Breast epithelium (tissue), 4 donors: ENCODE measurements around the gene MTFR2. TPM values are rescaled to one million over a fixed set of nuclear protein-coding genes. Genes with fewer than 3 reads are reported as not detected.

Experiments
- DNase-seq, 2 donors: peaks; one replicate each; pipeline ENCODE4 v3.0.0-alpha.2; 2019; ENCODE audit warnings: low spot score in 2 of 2
- H3K27ac ChIP-seq, 2 donors: fragments of 200-600 bp; sonication (generic) in 1 of 2; one replicate each; pipeline ENCODE4 v1.5.1; 2016 to 2019; ENCODE audit warnings: mild to moderate bottlenecking in 1 of 2
- H3K27me3 ChIP-seq, 2 donors: fragments of 200-600 bp; sonication (generic) in 1 of 2; one replicate each; pipeline versions ENCODE4 v1.5.1 to v1.6.0; 2017 to 2019; ENCODE audit warnings: control low read depth in 1 of 2, mild to moderate bottlenecking in 1 of 2
- H3K36me3 ChIP-seq: fragments of 200-600 bp; one replicate; pipeline ENCODE4 v1.5.1; 2019
- H3K4me1 ChIP-seq, 2 donors: fragments of 200-600 bp; sonication (generic); one replicate each; pipeline ENCODE4 v1.5.1; 2016 to 2019; ENCODE audit warnings: control low read depth in 1 of 2
- H3K4me3 ChIP-seq, 3 donors: fragments of 200-600 bp; sonication (generic); 1 replicate in 2 of 3; 2 replicates in 1 of 3; pipeline ENCODE4 v1.5.1; 2016 to 2019; ENCODE audit warnings: mild to moderate bottlenecking in 3 of 3, moderate library complexity in 2 of 3
- H3K9me3 ChIP-seq, 2 donors: fragments of 200-600 bp; sonication (generic) in 1 of 2; one replicate each; pipeline ENCODE4 v1.5.1; 2016 to 2019; ENCODE audit warnings: control low read depth in 1 of 2
- POLR2A ChIP-seq: fragments of 450-650 bp; IDR thresholded peaks from one replicate; pipeline ENCODE4 v1.6.1; 2016; ENCODE audit warnings: antibody characterized with exemption, mild to moderate bottlenecking, moderate library complexity
- POLR2AphosphoS5 ChIP-seq, 3 donors: sonication (generic); formaldehyde crosslinking; IDR thresholded peaks; one replicate each; pipeline ENCODE4 v1.6.1; 2017; ENCODE audit warnings: antibody characterized with exemption in 3 of 3
- intact Hi-C: fragments of 100-400 bp; cut with DNase I; formaldehyde crosslinking; loops from one replicate; pipeline ENCODE4 v1.15.1; 2023; ENCODE audit warnings: low total_unique reads
- total RNA-seq, 3 donors: library from RNA; depleted of rRNA; stranded (reverse); fragments of >200 nt; gene quantifications; one replicate each; pipeline ENCODE4 v1.1.0, GENCODE V29; 2016
- TF ChIP-seq, protein P1 (sequence below), 3 donors: fragments of 450-650 bp; IDR thresholded peaks; one replicate each; pipeline ENCODE4 v1.5.1; 2016 to 2017; ENCODE audit warnings: antibody characterized with exemption in 3 of 3, mild to moderate bottlenecking in 3 of 3, moderate library complexity in 3 of 3

MTFR2 gene
- total RNA-seq, 3 donors from 2014 or later = 0.66 to 2.7 (median 0.73) TPM

DNA sequence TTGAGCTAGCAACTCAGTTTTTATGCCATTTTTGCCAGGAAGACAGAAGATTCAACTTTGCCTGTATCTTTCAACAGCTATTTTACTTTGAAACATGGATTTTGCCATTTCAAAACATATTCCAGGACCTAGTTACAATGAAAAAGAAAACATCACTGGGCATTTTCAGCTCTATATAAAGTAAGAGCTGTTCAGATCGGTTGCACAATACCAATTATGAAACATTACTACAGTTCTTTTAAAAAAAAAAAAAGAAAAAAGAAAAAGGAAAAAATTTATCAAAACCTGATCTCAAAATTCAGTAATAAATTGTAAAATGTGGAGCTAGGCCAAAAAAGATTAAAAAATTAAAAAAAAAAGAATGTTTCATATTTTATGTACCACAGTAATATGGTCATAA is 24.0 kb upstream of the MTFR2 start:
- no peak overlapping the region for H3K4me3 ChIP-seq
- TF ChIP-seq POLR2A (no peak), POLR2AphosphoS5 (IDR thresholded peaks at IDR 0.05) (no peak)
- TF ChIP-seq, protein P1, sequence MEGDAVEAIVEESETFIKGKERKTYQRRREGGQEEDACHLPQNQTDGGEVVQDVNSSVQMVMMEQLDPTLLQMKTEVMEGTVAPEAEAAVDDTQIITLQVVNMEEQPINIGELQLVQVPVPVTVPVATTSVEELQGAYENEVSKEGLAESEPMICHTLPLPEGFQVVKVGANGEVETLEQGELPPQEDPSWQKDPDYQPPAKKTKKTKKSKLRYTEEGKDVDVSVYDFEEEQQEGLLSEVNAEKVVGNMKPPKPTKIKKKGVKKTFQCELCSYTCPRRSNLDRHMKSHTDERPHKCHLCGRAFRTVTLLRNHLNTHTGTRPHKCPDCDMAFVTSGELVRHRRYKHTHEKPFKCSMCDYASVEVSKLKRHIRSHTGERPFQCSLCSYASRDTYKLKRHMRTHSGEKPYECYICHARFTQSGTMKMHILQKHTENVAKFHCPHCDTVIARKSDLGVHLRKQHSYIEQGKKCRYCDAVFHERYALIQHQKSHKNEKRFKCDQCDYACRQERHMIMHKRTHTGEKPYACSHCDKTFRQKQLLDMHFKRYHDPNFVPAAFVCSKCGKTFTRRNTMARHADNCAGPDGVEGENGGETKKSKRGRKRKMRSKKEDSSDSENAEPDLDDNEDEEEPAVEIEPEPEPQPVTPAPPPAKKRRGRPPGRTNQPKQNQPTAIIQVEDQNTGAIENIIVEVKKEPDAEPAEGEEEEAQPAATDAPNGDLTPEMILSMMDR (IDR thresholded peaks at IDR 0.05) = no peak
- H3K27ac ChIP-seq = no peak overlapping the region
- H3K9me3 ChIP-seq = no peaks in the 10 kb centered on the region
- intact Hi-C loops = no loop called here
- no peak for DNase-seq
- H3K27me3 ChIP-seq = no peaks in the 10 kb centered on the region
- H3K36me3 ChIP-seq = peaks cover 8% of the 10 kb centered on the region
- no peaks in the 10 kb centered on the region for H3K4me1 ChIP-seq

DNA sequence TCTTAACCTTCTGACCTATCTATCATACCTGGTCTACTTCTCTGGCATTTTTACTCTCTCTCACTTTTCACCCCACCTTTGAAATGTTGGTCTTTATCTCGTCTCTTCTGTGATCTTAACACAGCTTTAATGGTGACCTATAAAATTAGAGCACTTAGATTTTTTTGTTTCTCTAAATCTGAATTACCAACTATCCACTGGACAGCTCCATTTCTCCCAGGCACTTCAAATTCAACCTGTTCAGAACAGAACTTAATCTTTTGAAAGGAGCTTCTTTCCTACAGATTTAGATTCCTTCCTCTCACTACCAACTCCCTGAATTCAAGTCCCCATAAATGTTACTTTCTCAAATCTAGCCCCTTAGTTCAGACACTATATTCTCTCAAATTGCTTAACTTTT is 15.0 kb upstream of the MTFR2 start:
- Histone ChIP-seq H3K27ac (no peak overlapping the region), H3K4me3 (no peak overlapping the region), H3K4me1 (no peaks in the 10 kb centered on the region), H3K36me3 (peaks cover 4% of the 10 kb centered on the region), H3K27me3 (no peaks in the 10 kb centered on the region), H3K9me3 (no peaks in the 10 kb centered on the region)
- no peak for DNase-seq
- no peak for TF ChIP-seq POLR2A
- TF ChIP-seq, protein P1 (IDR thresholded peaks at IDR 0.05) = no peak
- TF ChIP-seq POLR2AphosphoS5 (IDR thresholded peaks at IDR 0.05) = no peak
- intact Hi-C loops = no loop called here

DNA sequence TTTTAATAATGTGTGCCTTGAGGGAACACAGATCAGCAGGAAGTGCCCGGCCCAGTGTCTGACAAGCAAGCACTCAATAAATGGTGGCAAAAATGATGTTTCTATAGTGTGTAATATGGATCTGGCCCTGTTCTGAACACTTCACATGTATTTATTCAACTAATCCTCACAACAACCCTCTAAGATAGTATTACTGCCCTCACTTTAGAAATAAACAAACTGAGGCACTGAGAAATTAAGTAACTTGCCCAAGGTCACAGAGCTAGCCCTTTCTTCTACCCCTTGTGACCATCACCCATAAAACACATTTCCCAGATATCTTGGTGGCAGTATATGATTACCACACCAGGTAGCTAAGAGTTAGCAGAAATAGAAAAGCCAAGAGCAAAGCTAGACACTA is 12.8 kb upstream of the MTFR2 start:
- Histone ChIP-seq H3K4me1 (no peaks in the 10 kb centered on the region), H3K36me3 (peaks cover 4% of the 10 kb centered on the region), H3K27me3 (no peaks in the 10 kb centered on the region), H3K4me3 (no peak overlapping the region), H3K9me3 (no peaks in the 10 kb centered on the region), H3K27ac (no peak overlapping the region)
- no peak for TF ChIP-seq POLR2AphosphoS5 (IDR thresholded peaks at IDR 0.05)
- TF ChIP-seq, protein P1 (IDR thresholded peaks at IDR 0.05) = no peak
- TF ChIP-seq POLR2A = no peak
- intact Hi-C loops = no loop called here
- no peak for DNase-seq

DNA sequence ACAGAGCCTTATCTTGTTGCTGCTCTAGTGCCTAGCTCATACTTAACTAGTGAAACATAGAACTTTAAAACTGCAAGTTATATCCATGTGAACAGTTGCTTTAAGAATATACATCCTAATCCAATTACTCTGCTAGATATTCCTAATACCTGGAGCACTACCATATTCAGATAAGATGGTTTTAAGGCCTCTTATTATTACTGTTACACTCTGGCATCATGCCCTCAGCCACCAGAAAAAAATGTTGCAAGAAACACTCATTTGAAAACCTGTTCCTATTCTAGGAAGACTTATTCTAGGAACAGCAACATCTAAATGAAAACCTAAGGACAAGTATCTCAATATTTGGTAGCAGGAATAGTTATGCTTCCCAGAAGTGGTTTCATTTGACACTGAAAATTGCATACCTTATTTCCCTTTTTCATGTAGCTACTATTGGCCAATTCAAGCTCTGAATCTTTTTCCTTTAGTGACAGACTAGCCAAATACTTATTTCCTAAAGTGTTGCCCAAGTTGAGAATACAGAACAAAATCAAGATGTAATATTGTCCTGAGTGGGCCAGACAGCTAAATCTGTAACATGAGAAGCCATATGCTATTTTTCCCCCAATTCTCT is 4.8 kb upstream of the MTFR2 start:
- Histone ChIP-seq H3K27ac (no peak overlapping the region), H3K36me3 (no peaks in the 10 kb centered on the region), H3K4me3 (no peak overlapping the region), H3K9me3 (no peaks in the 10 kb centered on the region), H3K4me1 (no peaks in the 10 kb centered on the region), H3K27me3 (no peaks in the 10 kb centered on the region)
- DNase-seq = no peak
- intact Hi-C loops = no loop called here
- TF ChIP-seq, protein P1 (IDR thresholded peaks at IDR 0.05) = no peak
- TF ChIP-seq POLR2A = no peak
- TF ChIP-seq POLR2AphosphoS5 (IDR thresholded peaks at IDR 0.05) = no peak

DNA sequence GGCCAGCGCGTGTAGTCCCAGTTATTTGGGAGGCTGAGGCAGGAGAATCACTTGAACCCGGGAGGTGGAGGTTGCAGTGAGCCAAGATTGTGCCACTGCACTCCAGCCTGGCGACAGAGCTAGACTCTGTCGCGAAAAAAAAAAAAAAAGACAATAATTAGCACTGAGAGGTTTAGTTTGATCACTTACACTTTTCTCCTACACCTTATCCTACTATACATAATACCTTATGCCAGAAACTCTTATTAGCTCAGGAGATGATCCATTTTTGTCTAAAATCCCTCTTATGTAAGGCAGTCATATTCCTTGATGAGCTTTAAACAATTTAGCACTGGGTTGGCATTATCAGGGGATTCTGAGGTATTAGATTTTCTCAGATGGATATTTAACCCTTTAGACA is 3.6 kb upstream of the MTFR2 start:
- H3K4me3 ChIP-seq = no peak overlapping the region
- H3K27ac ChIP-seq = no peak overlapping the region
- H3K27me3 ChIP-seq = no peaks in the 10 kb centered on the region
- intact Hi-C loops = no loop called here
- no peak for TF ChIP-seq POLR2A
- TF ChIP-seq, protein P1 (IDR thresholded peaks at IDR 0.05) = no peak
- TF ChIP-seq POLR2AphosphoS5 (IDR thresholded peaks at IDR 0.05) = no peak
- H3K36me3 ChIP-seq = no peaks in the 10 kb centered on the region
- H3K4me1 ChIP-seq = no peaks in the 10 kb centered on the region
- H3K9me3 ChIP-seq = no peaks in the 10 kb centered on the region
- DNase-seq = no peak
